Small intestine (tissue), 7 donors: ENCODE measurements around the gene NDUFV2. TPM values are rescaled to one million over a fixed set of nuclear protein-coding genes. Genes with fewer than 3 reads are reported as not detected.

Experiments used
- DNase-seq, 2 donors: peaks; one replicate each; pipeline versions ENCODE4 v3.0.0 to v3.0.0-alpha.2; 2013
- FAIRE-seq: peaks from 2 replicates; lab custom pipeline; 2012; peaks lifted over from hg19 to GRCh38; lab: Jason Lieb, UNC
- H3K27ac ChIP-seq, 3 donors: one replicate each; pipeline ENCODE4 v1.5.1; 2013; ENCODE audit warnings: low read length in 2 of 3, mild to moderate bottlenecking in 2 of 3, control low read depth in 1 of 3, inconsistent platforms in 1 of 3, low read depth in 1 of 3, moderate library complexity in 1 of 3
- H3K27me3 ChIP-seq, 3 donors: one replicate each; pipeline ENCODE4 v1.6.1; 2013; ENCODE audit warnings: low read length in 3 of 3, inconsistent platforms in 1 of 3; ENCODE audit not compliant: control insufficient read depth in 3 of 3, insufficient read depth in 3 of 3
- H3K36me3 ChIP-seq, 3 donors: one replicate each; pipeline ENCODE4 v1.6.1; 2013; ENCODE audit warnings: low read length in 3 of 3, inconsistent platforms in 1 of 3, low read depth in 1 of 3, mild to moderate bottlenecking in 1 of 3, moderate library complexity in 1 of 3; ENCODE audit not compliant: control insufficient read depth in 3 of 3, insufficient read depth in 2 of 3
- H3K4me1 ChIP-seq, 3 donors: one replicate each; pipeline ENCODE4 v1.6.1; 2013; ENCODE audit warnings: low read length in 2 of 3, inconsistent platforms in 1 of 3, low read depth in 1 of 3, mild to moderate bottlenecking in 1 of 3, moderate library complexity in 1 of 3; ENCODE audit not compliant: control insufficient read depth in 3 of 3, insufficient read depth in 2 of 3
- H3K4me3 ChIP-seq, 3 donors: one replicate each; pipeline ENCODE4 v1.5.1; 2013; ENCODE audit warnings: low read length in 3 of 3, control low read depth in 1 of 3, inconsistent platforms in 1 of 3, low read depth in 1 of 3, mild to moderate bottlenecking in 1 of 3, moderate library complexity in 1 of 3
- H3K9me3 ChIP-seq, 2 donors: one replicate each; pipeline ENCODE4 v1.6.1; 2013; ENCODE audit warnings: low read depth in 1 of 2, low read length in 1 of 2; ENCODE audit not compliant: control insufficient read depth in 2 of 2, insufficient read depth in 1 of 2
- WGBS, 3 donors: extraction: QIAGEN DNeasy Blood & Tissue Kit; methylation state at CpG; one replicate each; pipeline ENCODE4 v1.1.7; 2013; 5-methylcytosine and 5-hydroxymethylcytosine counted together
- polyA plus RNA-seq, 4 donors: library from polyadenylated mRNA; stranded (reverse) in 3 of 4; unstranded in 1 of 4; fragments of 200-250 nt in 3 of 4; fragments of 120-200 nt in 1 of 4; gene quantifications; one replicate each; pipeline versions ENCODE4 v1.2.1 to v1.2.3, GENCODE V29; 2013
- donor health status: healthy with polysubstance abuse.
- donor health status: control.
- donor health status: control.
- donor health status: Bipolar disorder and iron deficiency.
- donor health status: healthy.

Gene NDUFV2
- polyA plus RNA-seq, 4 donors: 125 to 300 (median 208) TPM

GRCh38 chr18:9109523-9109922 lies 7.0 kb downstream of the NDUFV2 start:
- peaks cover 2 to 43% (median 10%) of the 10 kb centered on the region in 3 donors for H3K4me1 ChIP-seq

GRCh38 chr18:9113468-9114149 lies 11.1 kb downstream of the NDUFV2 start:
- no peak for FAIRE-seq
- DNase-seq: no peak
- Histone ChIP-seq H3K36me3 (peaks cover 0 to 12% (median 0%) of the 10 kb centered on the region in 3 donors), H3K27ac (peak overlapping the region in 2 of 3 donors; percentile 30 to 54), H3K27me3 (no peaks in the 10 kb centered on the region), H3K9me3 (no peaks in the 10 kb centered on the region), H3K4me1 (peaks cover 2 to 24% (median 6%) of the 10 kb centered on the region in 3 donors), H3K4me3 (no peak overlapping the region)
- 36 to 57% (median 54%) methylated on average over 7 of the region's 7 CpGs for WGBS, 3 donors

More at GRCh38 chr18:9109523-9109922, 7.0 kb downstream of the NDUFV2 start:
- no peak for FAIRE-seq
- Histone ChIP-seq H3K27me3 (no peaks in the 10 kb centered on the region), H3K27ac (no peak overlapping the region), H3K36me3 (peaks cover 0 to 6% (median 0%) of the 10 kb centered on the region in 3 donors), H3K9me3 (no peaks in the 10 kb centered on the region), H3K4me3 (no peak overlapping the region)
- no peak for DNase-seq
- 46 to 65% (median 64%) methylated on average over 4 of the region's 4 CpGs for WGBS, 3 donors

GRCh38 chr18:9115984-9116383 lies 13.5 kb downstream of the NDUFV2 start:
- peaks cover 0 to 12% (median 2%) of the 10 kb centered on the region in 3 donors for H3K4me1 ChIP-seq
- no peak for DNase-seq
- no peaks in the 10 kb centered on the region for H3K9me3 ChIP-seq
- FAIRE-seq: no peak
- H3K27ac ChIP-seq: no peak overlapping the region
- H3K36me3 ChIP-seq: peaks cover 0 to 12% (median 0%) of the 10 kb centered on the region in 3 donors
- H3K27me3 ChIP-seq: no peaks in the 10 kb centered on the region
- no peak overlapping the region for H3K4me3 ChIP-seq

GRCh38 chr18:9117980-9118841 lies 15.7 kb downstream of the NDUFV2 start:
- Histone ChIP-seq H3K9me3 (no peaks in the 10 kb centered on the region), H3K4me3 (no peak overlapping the region), H3K36me3 (peaks cover 0 to 6% (median 0%) of the 10 kb centered on the region in 3 donors), H3K27me3 (no peaks in the 10 kb centered on the region), H3K27ac (peak overlapping the region in 2 of 3 donors; percentile 41 to 79), H3K4me1 (peaks cover 0 to 11% (median 2%) of the 10 kb centered on the region in 3 donors)
- 32 to 47% (median 36%) methylated on average over 5 of the region's 5 CpGs for WGBS, 3 donors
- DNase-seq: no peak
- no peak for FAIRE-seq

- Histone ChIP-seq H3K27ac (peak overlapping the region in 1 of 3 donors; percentile 38), H3K4me1 (peaks cover 0 to 6% (median 2%) of the 10 kb centered on the region in 3 donors), H3K36me3 (peaks cover 0 to 12% (median 0%) of the 10 kb centered on the region in 3 donors), H3K9me3 (no peaks in the 10 kb centered on the region), H3K4me3 (no peak overlapping the region), H3K27me3 (no peaks in the 10 kb centered on the region)
- DNase-seq (no peak), FAIRE-seq (peak; percentile 47)
- WGBS, 3 donors: 7 to 23% (median 8%) methylated on average over 1 of the region's 1 CpG
Observed at GRCh38 chr18:9120796-9121195, 18.3 kb downstream of the NDUFV2 start.

- H3K4me3 ChIP-seq: no peak overlapping the region
- FAIRE-seq: no peak
- H3K36me3 ChIP-seq: peaks cover 0 to 17% (median 5%) of the 10 kb centered on the region in 3 donors
- H3K4me1 ChIP-seq: peaks cover 0 to 2% (median 0%) of the 10 kb centered on the region in 3 donors
- H3K27ac ChIP-seq: no peak overlapping the region
- no peaks in the 10 kb centered on the region for H3K27me3 ChIP-seq
- DNase-seq: no peak
- 91 to 100% (median 99%) methylated on average over 2 of the region's 2 CpGs for WGBS, 3 donors
- H3K9me3 ChIP-seq: no peaks in the 10 kb centered on the region
Observed at GRCh38 chr18:9123520-9123919, 21.0 kb downstream of the NDUFV2 start.

GRCh38 chr18:9124824-9125223 lies 22.3 kb downstream of the NDUFV2 start:
- Histone ChIP-seq H3K36me3 (peaks cover 0 to 22% (median 7%) of the 10 kb centered on the region in 3 donors), H3K9me3 (no peaks in the 10 kb centered on the region), H3K4me1 (no peaks in the 10 kb centered on the region), H3K27ac (no peak overlapping the region), H3K27me3 (no peaks in the 10 kb centered on the region), H3K4me3 (no peak overlapping the region)
- no peak for DNase-seq
- no peak for FAIRE-seq
- 94 to 97% (median 96%) methylated on average over 1 of the region's 1 CpG for WGBS, 3 donors

GRCh38 chr18:9126337-9126736 lies 23.8 kb downstream of the NDUFV2 start:
- Histone ChIP-seq H3K4me3 (no peak overlapping the region), H3K36me3 (peaks cover 0 to 22% (median 7%) of the 10 kb centered on the region in 3 donors), H3K9me3 (no peaks in the 10 kb centered on the region), H3K27me3 (no peaks in the 10 kb centered on the region), H3K27ac (no peak overlapping the region), H3K4me1 (no peaks in the 10 kb centered on the region)
- no peak for FAIRE-seq
- WGBS, 3 donors: 73 to 80% (median 74%) methylated on average over 3 of the region's 3 CpGs
- DNase-seq: no peak
